Endothelial cell of umbilical vein (primary cell): ENCODE results near the gene CCL11. TPM values are rescaled to one million over a fixed set of nuclear protein-coding genes. Genes with fewer than 3 reads are reported as not detected.
"Not testable (repeated sequence)": the region's sequence is repeated elsewhere in the genome, so short reads cannot be mapped to it uniquely, and the experiment has no call there.

Source experiments
- BruUV-seq: library from RNA; stranded (reverse); fragments of 400-500 nt; replicated peaks from 2 replicates; lab custom pipeline; 2021; lab: Mats Ljungman, UMichigan
- CTCF ChIA-PET: fragments of 300-600, 350-600 bp; sonication (Branson Sonifier 250); formaldehyde crosslinking; loops from one replicate; lab custom pipeline; 2021; ENCODE audit warnings: antibody characterized with exemption, inconsistent platforms; lab: Charles Lee
- POLR2A ChIA-PET: fragments of 300-600, 350-600 bp; sonication (Branson Sonifier 250); formaldehyde crosslinking; loops from one replicate; lab custom pipeline; 2021; ENCODE audit warnings: antibody characterized with exemption, inconsistent platforms; lab: Charles Lee
- DNase-seq: peaks from one replicate; pipeline ENCODE4 v3.0.0-alpha.2; 2011; ENCODE audit warnings: low read depth, low spot score
- FAIRE-seq: peaks from 2 replicates; lab custom pipeline; 2011; peaks lifted over from hg19 to GRCh38; lab: Jason Lieb, UNC
- H2AFZ ChIP-seq: 2 replicates; pipeline ENCODE4 v1.6.0; 2012; ENCODE audit warnings: low read depth, low read length, control low read depth, inconsistent platforms
- H3K27ac ChIP-seq: 2 replicates; pipeline ENCODE4 v1.5.1; 2011; ENCODE audit warnings: low read depth, mild to moderate bottlenecking, control low read depth, low read length, moderate library complexity; ENCODE audit not compliant: insufficient read depth
- H3K27me3 ChIP-seq, 2 experiments: 2 replicates each; pipeline versions ENCODE4 v1.6.0 to v1.6.1; 2011; ENCODE audit warnings: low read length in 2 of 2, mixed read lengths in 1 of 2; ENCODE audit not compliant: control insufficient read depth in 2 of 2, insufficient read depth in 2 of 2
- H3K36me3 ChIP-seq, 2 experiments: 2 replicates in 1 of 2; 3 replicates in 1 of 2; pipeline ENCODE4 v1.5.1; 2011; ENCODE audit warnings: low read length in 2 of 2, mild to moderate bottlenecking in 1 of 2, moderate library complexity in 1 of 2; ENCODE audit not compliant: control insufficient read depth in 2 of 2, insufficient read depth in 2 of 2; ENCODE audit errors: extremely low read depth in 1 of 2
- H3K4me1 ChIP-seq: 3 replicates; pipeline ENCODE4 v1.5.1; 2011; ENCODE audit warnings: mild to moderate bottlenecking, low read length; ENCODE audit not compliant: control insufficient read depth, insufficient read depth; ENCODE audit errors: extremely low read depth
- H3K4me2 ChIP-seq: 2 replicates; pipeline ENCODE4 v1.6.1; 2011; ENCODE audit warnings: low read length, control low read depth, mixed read lengths; ENCODE audit not compliant: insufficient read depth
- H3K4me3 ChIP-seq, 3 experiments: fragments of 200-600 bp in 1 of 3; sonication (generic), shearing (Covaris generic) in 1 of 3; replicated peaks in 1 of 3; 2 replicates each; pipeline ENCODE4 v1.5.1; 2011 to 2016; ENCODE audit warnings: control low read depth in 3 of 3, low read length in 3 of 3, mild to moderate bottlenecking in 2 of 3, inconsistent platforms in 1 of 3, low read depth in 1 of 3, moderate library complexity in 1 of 3; ENCODE audit not compliant: insufficient read depth in 1 of 3
- H3K79me2 ChIP-seq: 2 replicates; pipeline ENCODE4 v1.6.0; 2012; ENCODE audit warnings: low read length, inconsistent platforms; ENCODE audit not compliant: control insufficient read depth, insufficient read depth
- H3K9ac ChIP-seq: replicated peaks from 2 replicates; pipeline ENCODE3; 2011; ENCODE audit warnings: low read length, control low read depth; ENCODE audit not compliant: insufficient read depth; ENCODE audit errors: extremely low read depth
- H3K9me1 ChIP-seq: replicated peaks from 3 replicates; pipeline ENCODE4 v1.6.0; 2011; ENCODE audit warnings: mild to moderate bottlenecking, low read length; ENCODE audit not compliant: control insufficient read depth, insufficient read depth; ENCODE audit errors: extremely low read depth
- H3K9me3 ChIP-seq: replicated peaks from 2 replicates; pipeline ENCODE4 v1.5.1; 2012; ENCODE audit warnings: low read length, inconsistent platforms; ENCODE audit not compliant: control insufficient read depth, insufficient read depth
- H4K20me1 ChIP-seq: replicated peaks from 2 replicates; pipeline ENCODE3; 2011; ENCODE audit warnings: mild to moderate bottlenecking, low read length; ENCODE audit not compliant: control insufficient read depth, insufficient read depth; ENCODE audit errors: extremely low read depth
- MYC ChIP-seq: IDR thresholded peaks from one replicate; pipeline ENCODE4 v1.6.1; 2011; ENCODE audit warnings: mild to moderate bottlenecking, low read depth, low read length
- POLR2A ChIP-seq: IDR thresholded peaks from 2 replicates; pipeline ENCODE4 v1.6.1; 2012; ENCODE audit warnings: low read depth, mild to moderate bottlenecking, control low read depth, low read length
- dilution Hi-C: fragments of 300-500 bp; cut with MboI; formaldehyde crosslinking; loops from one replicate; pipeline ENCODE4 v1.15.0; 2019; ENCODE audit warnings: low sequenced_read_pairs; ENCODE audit not compliant: extremely low pct_ligation_motif_present
- intact Hi-C: fragments of 100-400 bp; cut with micrococcal nuclease; formaldehyde crosslinking; loops from one replicate; pipeline ENCODE4 v1.10.0; 2022
- polyA plus RNA-seq, 4 experiments: library from polyadenylated mRNA; depleted of rRNA in 3 of 4; stranded (reverse) in 3 of 4; unstranded in 1 of 4; fragments of >200 nt; gene quantifications; 2 replicates each; pipeline versions ENCODE4 v1.2.1 to v1.2.3, GENCODE V29; 2011 to 2012; ENCODE audit warnings: missing spikeins in 1 of 4
- total RNA-seq: library from RNA; stranded (reverse); gene quantifications from 2 replicates; pipeline ENCODE4 v1.2.3, GENCODE V29; 2021
- TF ChIP-seq, protein P1 (sequence below): IDR thresholded peaks from 2 replicates; pipeline ENCODE4 v1.6.1; 2011; ENCODE audit not compliant: insufficient read depth, insufficient read length

The CCL11 gene
- total and polyA plus RNA-seq, 2 donors (not counting 3 experiments of a cell fraction or from before 2014, with no cell fraction given), result not detected

DNA sequence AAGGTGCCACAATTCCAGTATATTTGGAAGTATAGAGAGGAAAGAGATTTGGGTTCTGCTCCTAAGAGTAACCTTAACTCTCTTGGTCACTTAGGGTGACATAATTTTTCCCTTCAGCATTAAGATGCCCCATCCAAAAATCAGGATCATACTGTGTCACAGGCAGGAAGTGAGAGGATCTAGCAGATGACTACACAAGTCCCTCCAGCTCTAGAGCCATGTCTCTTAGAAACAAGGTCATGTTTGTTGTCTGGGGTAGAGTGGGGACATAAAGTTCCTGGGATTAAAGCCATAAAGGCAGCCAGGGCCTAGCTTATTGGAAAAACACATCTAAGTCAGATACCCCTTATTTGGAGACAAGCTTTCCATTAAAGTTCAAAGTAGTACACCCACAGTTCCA lies 36.4 kb downstream of the CCL11 start:
- Histone ChIP-seq H4K20me1 (no peaks in the 10 kb centered on the region), H3K4me1 (no peaks in the 10 kb centered on the region), H2AFZ (no peak overlapping the region), H3K9ac (no peak overlapping the region), H3K9me1 (no peaks in the 10 kb centered on the region), H3K4me3 (no peak overlapping the region), H3K27ac (no peak overlapping the region), H3K36me3 (no peaks in the 10 kb centered on the region), H3K9me3 (no peaks in the 10 kb centered on the region), H3K4me2 (no peak overlapping the region), H3K79me2 (no peaks in the 10 kb centered on the region), H3K27me3 (no peaks in the 10 kb centered on the region)
- dilution Hi-C loops (loop anchor here (25.0 kb wide), 1 partner anchor 110 kb away; no protein-coding TSS in a partner anchor), intact Hi-C loops (no loop called here)
- FAIRE-seq (no peak), DNase-seq (no peak)
- TF ChIP-seq MYC, result no peak
- no peak for TF ChIP-seq POLR2A
- TF ChIP-seq, protein P1, sequence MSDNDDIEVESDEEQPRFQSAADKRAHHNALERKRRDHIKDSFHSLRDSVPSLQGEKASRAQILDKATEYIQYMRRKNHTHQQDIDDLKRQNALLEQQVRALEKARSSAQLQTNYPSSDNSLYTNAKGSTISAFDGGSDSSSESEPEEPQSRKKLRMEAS, result no peak
- CTCF ChIA-PET, result interaction anchor here (1.0 to 1.8 kb wide), 4 partner anchors 16 to 151 kb away, joined by 4 to 7 read pairs (median 5); no protein-coding TSS in a partner anchor
- BruUV-seq, result no TSS peak
- POLR2A ChIA-PET, result no interaction called here

DNA sequence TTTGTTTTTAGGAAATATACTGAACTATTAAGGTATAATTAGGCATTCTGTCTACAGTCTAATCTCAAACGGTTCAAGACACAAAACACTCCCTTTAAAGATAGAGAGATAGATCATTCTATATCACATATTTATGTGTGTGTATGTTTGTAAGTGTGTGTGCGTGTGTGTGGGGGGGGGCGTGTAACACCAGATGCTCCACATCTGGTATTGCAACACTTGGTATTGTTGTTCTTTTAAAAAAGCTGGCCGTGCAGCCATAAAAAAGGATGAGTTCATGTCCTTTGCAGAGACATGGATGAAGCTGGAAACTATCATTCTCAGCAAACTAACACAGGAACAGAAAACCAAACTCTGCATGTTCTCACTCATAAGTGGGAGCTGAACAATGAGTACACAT lies 42.0 kb downstream of the CCL11 start:
- H4K20me1 ChIP-seq, DNase-seq: not testable (repeated sequence)

More for the DNA sequence above, 42.0 kb downstream of the CCL11 start:
- H3K4me2 ChIP-seq, H3K27ac ChIP-seq, H3K4me3 ChIP-seq, H3K79me2 ChIP-seq, H3K36me3 ChIP-seq, H3K9me3 ChIP-seq, H3K4me1 ChIP-seq, H2AFZ ChIP-seq, H3K9me1 ChIP-seq, FAIRE-seq, dilution Hi-C loops, POLR2A ChIA-PET, H3K9ac ChIP-seq, H3K27me3 ChIP-seq, BruUV-seq: not testable (repeated sequence)
- intact Hi-C loops, result loop anchor here (1.0 kb wide), 1 partner anchor 13 kb away; no protein-coding TSS in a partner anchor
- CTCF ChIA-PET, result interaction anchor here (2.8 kb wide), 1 partner anchor 34 kb away, joined by 16 read pairs; no protein-coding TSS in a partner anchor
